Measurements from ENCODE around the gene COL28A1.
A peak's percentile ranks its signal among the peaks of the same experiment; 100 is the strongest.

Gene COL28A1

DNA sequence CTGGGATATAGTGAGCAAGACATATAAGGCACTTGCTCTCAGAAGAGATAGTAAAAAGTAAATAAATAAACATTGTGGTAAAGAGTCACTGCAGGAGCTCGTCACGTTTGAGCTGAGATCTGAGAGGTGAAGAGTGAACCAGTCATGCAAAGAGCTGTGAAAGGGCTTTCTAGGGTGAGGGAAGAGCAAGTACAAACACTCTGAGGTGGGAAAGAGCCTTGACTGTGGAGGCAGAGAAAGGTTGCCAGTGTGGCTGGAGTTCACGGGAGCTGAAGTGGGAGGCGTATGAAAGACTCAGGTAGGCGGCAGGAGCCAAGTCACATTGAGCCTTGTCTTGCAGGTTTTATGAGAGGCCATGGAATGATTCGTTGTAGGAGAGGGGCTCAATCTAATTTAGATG lies 212.3 kb downstream of the COL28A1 start:
- peak overlapping the region; percentile 92 for H3K27ac ChIP-seq (ENCODE audit: low read depth, low read length, poor library complexity, severe bottlenecking)
- H3K9me3 ChIP-seq (ENCODE audit: low read length) = no peaks in the 10 kb centered on the region
- H3K4me3 ChIP-seq (ENCODE audit: low read depth, low read length, poor library complexity, severe bottlenecking) = no peak overlapping the region
- H4K20me1 ChIP-seq (ENCODE audit: insufficient read depth, low read length) = no peaks in the 10 kb centered on the region
- TF ChIP-seq EZH2 (IDR thresholded peaks at IDR 0.05; ENCODE audit: borderline replicate concordance, low read length) (no peak), CTCF (IDR thresholded peaks at IDR 0.05; ENCODE audit: low read length) (no peak)
- no peaks in the 10 kb centered on the region for H3K27me3 ChIP-seq (ENCODE audit: insufficient read depth, low read length)
- no peaks in the 10 kb centered on the region for H3F3A ChIP-seq (ENCODE audit: insufficient read depth, low read length)
- no peaks in the 10 kb centered on the region for H3K9me2 ChIP-seq (ENCODE audit: low read depth, low read length)
- H3K36me3 ChIP-seq (ENCODE audit: insufficient read depth, low read length) = no peaks in the 10 kb centered on the region
- peaks cover 35% of the 10 kb centered on the region for H3K4me1 ChIP-seq (ENCODE audit: insufficient read depth, low read length, severe bottlenecking)
- H3K9ac ChIP-seq (ENCODE audit: low read length) = no peak overlapping the region
- no peak overlapping the region for H2AFZ ChIP-seq (ENCODE audit: low read length)
- no peaks in the 10 kb centered on the region for H3K79me2 ChIP-seq (ENCODE audit: insufficient read depth, low read length)
- H3K4me2 ChIP-seq (ENCODE audit: low read length) = peak overlapping the region; percentile 67; the same call in 1 of the 2 replicates

DNA sequence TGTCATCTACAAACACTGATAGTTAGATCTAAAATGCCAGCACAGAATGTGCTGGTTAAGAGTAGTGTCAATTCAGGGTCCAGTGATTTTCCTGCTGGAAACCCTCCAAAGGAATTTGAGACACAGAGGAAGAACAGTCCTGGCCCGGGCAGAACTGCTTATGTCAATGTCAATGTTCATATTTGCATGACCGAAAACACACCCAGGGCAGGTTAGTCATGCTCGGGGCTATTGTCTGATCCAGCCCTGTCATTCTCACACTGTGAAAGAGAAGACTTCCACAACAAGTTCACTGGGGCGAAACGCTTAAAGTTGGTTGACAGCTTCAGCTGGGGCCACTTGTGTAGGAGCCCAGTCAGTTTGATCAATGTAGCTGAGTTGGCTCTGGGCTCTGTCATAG lies 214.0 kb downstream of the COL28A1 start:
- H4K20me1 ChIP-seq (ENCODE audit: insufficient read depth, low read length) = no peaks in the 10 kb centered on the region
- peak overlapping the region; percentile 92 for H3K27ac ChIP-seq (ENCODE audit: low read depth, low read length, poor library complexity, severe bottlenecking)
- H3K9me2 ChIP-seq (ENCODE audit: low read depth, low read length) = no peaks in the 10 kb centered on the region
- peak overlapping the region; percentile 67 for H3K4me2 ChIP-seq (ENCODE audit: low read length)
- H3K4me1 ChIP-seq (ENCODE audit: insufficient read depth, low read length, severe bottlenecking) = peaks cover 35% of the 10 kb centered on the region
- H3K9ac ChIP-seq (ENCODE audit: low read length) = peak overlapping the region; percentile 38; the same call in 1 of the 2 replicates
- H3F3A ChIP-seq (ENCODE audit: insufficient read depth, low read length) = no peaks in the 10 kb centered on the region
- H3K27me3 ChIP-seq (ENCODE audit: insufficient read depth, low read length) = no peaks in the 10 kb centered on the region
- no peaks in the 10 kb centered on the region for H3K9me3 ChIP-seq (ENCODE audit: low read length)
- peak overlapping the region; percentile 32 for H3K4me3 ChIP-seq (ENCODE audit: low read depth, low read length, poor library complexity, severe bottlenecking)
- H2AFZ ChIP-seq (ENCODE audit: low read length) = 0 out of 2 replicates have a peak overlapping the region, but pooled peaks have one; percentile 7
- TF ChIP-seq CTCF (IDR thresholded peaks at IDR 0.05; ENCODE audit: low read length) (no peak), EZH2 (IDR thresholded peaks at IDR 0.05; ENCODE audit: borderline replicate concordance, low read length) (no peak)
- no peaks in the 10 kb centered on the region for H3K79me2 ChIP-seq (ENCODE audit: insufficient read depth, low read length)
- no peaks in the 10 kb centered on the region for H3K36me3 ChIP-seq (ENCODE audit: insufficient read depth, low read length)

DNA sequence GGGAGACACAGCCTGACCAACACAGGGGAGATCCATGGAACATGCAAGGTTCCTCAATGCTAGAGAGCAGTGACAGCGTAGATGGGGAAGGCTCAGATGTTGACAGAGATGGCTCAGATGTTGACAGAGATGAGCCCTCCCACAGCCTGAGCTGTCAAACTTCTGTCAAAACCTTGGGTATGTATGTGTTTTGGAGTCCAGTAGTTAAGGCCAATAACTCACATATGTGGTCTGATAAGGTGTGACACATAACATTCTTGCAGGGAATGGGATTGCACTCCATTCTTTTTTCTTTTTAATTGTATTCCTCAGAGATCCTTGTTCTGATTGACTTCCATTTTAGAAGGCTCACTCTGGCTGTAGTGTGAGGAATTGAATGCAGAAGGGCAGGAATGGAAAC lies 217.1 kb downstream of the COL28A1 start:
- H3K27ac ChIP-seq (ENCODE audit: low read depth, low read length, poor library complexity, severe bottlenecking) = no peak overlapping the region
- no peaks in the 10 kb centered on the region for H3K9me3 ChIP-seq (ENCODE audit: low read length)
- TF ChIP-seq CTCF (IDR thresholded peaks at IDR 0.05; ENCODE audit: low read length) (no peak), EZH2 (IDR thresholded peaks at IDR 0.05; ENCODE audit: borderline replicate concordance, low read length) (no peak)
- no peak overlapping the region for H3K9ac ChIP-seq (ENCODE audit: low read length)
- peaks cover 32% of the 10 kb centered on the region for H3K4me1 ChIP-seq (ENCODE audit: insufficient read depth, low read length, severe bottlenecking)
- H3F3A ChIP-seq (ENCODE audit: insufficient read depth, low read length) = no peaks in the 10 kb centered on the region
- H3K4me3 ChIP-seq (ENCODE audit: low read depth, low read length, poor library complexity, severe bottlenecking) = no peak overlapping the region
- no peaks in the 10 kb centered on the region for H4K20me1 ChIP-seq (ENCODE audit: insufficient read depth, low read length)
- no peaks in the 10 kb centered on the region for H3K27me3 ChIP-seq (ENCODE audit: insufficient read depth, low read length)
- H3K79me2 ChIP-seq (ENCODE audit: insufficient read depth, low read length) = no peaks in the 10 kb centered on the region
- H3K9me2 ChIP-seq (ENCODE audit: low read depth, low read length) = no peaks in the 10 kb centered on the region
- H3K4me2 ChIP-seq (ENCODE audit: low read length) = no peak overlapping the region
- no peaks in the 10 kb centered on the region for H3K36me3 ChIP-seq (ENCODE audit: insufficient read depth, low read length)
- no peak overlapping the region for H2AFZ ChIP-seq (ENCODE audit: low read length)

Measured in OCI-LY1 (cell line).